K562 (cell line): ENCODE measurements around the gene UVRAG. TPM values are rescaled to one million over a fixed set of nuclear protein-coding genes. Genes with fewer than 3 reads are reported as not detected.

ENCODE experiments used
- ATAC-seq: fragments of 200-7000 bp; cut with Tn5 transposase; 3 replicates; pipeline ENCODE4 v1.9.1; 2020; ENCODE audit warnings: moderate library complexity
- BruUV-seq: library from RNA; stranded (reverse); fragments of 400-500 nt; replicated peaks from 2 replicates; lab custom pipeline; 2021; lab: Mats Ljungman, UMichigan
- CTCF ChIA-PET: fragments of 300-600 bp; formaldehyde crosslinking; extraction: SDS; loops from one replicate; lab custom pipeline; 2021; ENCODE audit warnings: low intra/inter-chr PET ratio; lab: Yijun Ruan, JAX
- POLR2A ChIA-PET: fragments of 300-600, 350-650 bp; sonication (Branson Sonifier 250); formaldehyde crosslinking; extraction: SDS; loops from one replicate; lab custom pipeline; 2021; ENCODE audit warnings: antibody characterized with exemption, inconsistent platforms; lab: Yijun Ruan, JAX
- DNase-seq, 4 experiments: peaks; one replicate each; pipeline versions ENCODE4 v3.0.0 to v3.0.0-alpha.2; 2011 to 2018; ENCODE audit warnings: low spot score in 3 of 4, mixed read lengths in 3 of 4; ENCODE audit errors: extremely low read depth in 1 of 4
- FAIRE-seq: peaks from 2 replicates; lab custom pipeline; 2011; peaks lifted over from hg19 to GRCh38; lab: Jason Lieb, UNC
- H2AFZ ChIP-seq: 2 replicates; pipeline ENCODE4 v1.6.0; 2011; ENCODE audit warnings: low read depth, low read length, control low read depth, inconsistent platforms
- H3K27ac ChIP-seq: fragments of 200-600 bp; 3 replicates; pipeline ENCODE4 v1.8.0; 2011; ENCODE audit warnings: low read depth, mild to moderate bottlenecking, control low read depth, inconsistent platforms, low read length, moderate library complexity, mixed read lengths; ENCODE audit errors: extremely low read depth
- H3K27me3 ChIP-seq, 2 experiments: fragments of 300-600 bp in 1 of 2; 2 replicates in 1 of 2; 3 replicates in 1 of 2; pipeline versions ENCODE4 v1.6.0 to v1.8.0; 2011; ENCODE audit warnings: inconsistent platforms in 2 of 2, low read length in 2 of 2, mild to moderate bottlenecking in 1 of 2, mixed read lengths in 1 of 2, moderate library complexity in 1 of 2; ENCODE audit not compliant: control insufficient read depth in 2 of 2, insufficient read depth in 2 of 2
- H3K36me3 ChIP-seq: fragments of 300-600 bp; 3 replicates; pipeline ENCODE4 v1.8.0; 2011; ENCODE audit warnings: mild to moderate bottlenecking, low read length, inconsistent platforms; ENCODE audit not compliant: control insufficient read depth, insufficient read depth
- H3K4me1 ChIP-seq, 2 experiments: fragments of 200-600 bp in 1 of 2; replicated peaks in 1 of 2; 2 replicates in 1 of 2; 3 replicates in 1 of 2; pipeline versions ENCODE4 v1.5.1 to v1.8.0; 2011; ENCODE audit warnings: inconsistent platforms in 2 of 2, low read length in 2 of 2, mild to moderate bottlenecking in 1 of 2, mixed read lengths in 1 of 2, moderate library complexity in 1 of 2; ENCODE audit not compliant: control insufficient read depth in 2 of 2, insufficient read depth in 2 of 2
- H3K4me2 ChIP-seq: 2 replicates; pipeline ENCODE4 v1.6.1; 2011; ENCODE audit warnings: low read length, control low read depth, inconsistent platforms, mixed read lengths; ENCODE audit not compliant: insufficient read depth
- H3K4me3 ChIP-seq: fragments of 200-600 bp; sonication (generic), shearing (Covaris generic); 2 replicates; pipeline ENCODE4 v1.5.1; 2016; ENCODE audit warnings: control low read depth, inconsistent platforms
- H3K79me2 ChIP-seq: fragments of 200-600 bp; 3 replicates; pipeline ENCODE4 v1.8.0; 2011; ENCODE audit warnings: low read length, inconsistent platforms; ENCODE audit not compliant: control insufficient read depth, insufficient read depth
- H3K9ac ChIP-seq, 2 experiments: 2 replicates each; pipeline versions ENCODE4 v1.6.0 to v1.6.1; 2011; ENCODE audit warnings: low read depth in 2 of 2, low read length in 2 of 2, control low read depth in 1 of 2, inconsistent platforms in 1 of 2, mild to moderate bottlenecking in 1 of 2, mixed read lengths in 1 of 2; ENCODE audit not compliant: insufficient read depth in 1 of 2
- H3K9me1 ChIP-seq: one replicate; pipeline ENCODE4 v1.6.0; 2011; ENCODE audit warnings: inconsistent platforms, mild to moderate bottlenecking, low read length, moderate library complexity; ENCODE audit not compliant: control insufficient read depth, insufficient read depth
- H3K9me3 ChIP-seq: replicated peaks from 2 replicates; pipeline ENCODE4 v1.5.1; 2011; ENCODE audit warnings: low read depth, low read length, inconsistent platforms; ENCODE audit not compliant: control insufficient read depth, insufficient read depth
- H4K20me1 ChIP-seq: replicated peaks from 2 replicates; pipeline ENCODE4 v1.6.1; 2011; ENCODE audit warnings: low read length, inconsistent platforms, mixed read lengths; ENCODE audit not compliant: control insufficient read depth, insufficient read depth
- C11orf30 ChIP-seq: fragments of 450-650 bp; IDR thresholded peaks from 2 replicates; pipeline ENCODE4 v1.6.1; 2016; ENCODE audit warnings: low read depth, mild to moderate bottlenecking
- GTF2E2 ChIP-seq: fragments of 200-800 bp; sonication (Bioruptor generic); IDR thresholded peaks from 2 replicates; pipeline ENCODE4 v1.6.1; 2016; ENCODE audit warnings: missing genetic modification characterization, missing compliant biosample characterization
- SP2 ChIP-seq: IDR thresholded peaks from 2 replicates; pipeline ENCODE4 v1.6.1; 2011; ENCODE audit warnings: mild to moderate bottlenecking, low read depth, low read length, moderate library complexity; ENCODE audit not compliant: poor library complexity, severe bottlenecking; ENCODE audit errors: extremely low read depth
- USF1 ChIP-seq: sonication (generic); formaldehyde crosslinking; IDR thresholded peaks from 2 replicates; pipeline ENCODE4 v1.9.0; 2022; ENCODE audit warnings: mild to moderate bottlenecking, missing genetic modification reagents
- ZFP36 ChIP-seq: fragments of 150-350 bp; IDR thresholded peaks from 2 replicates; pipeline ENCODE4 v1.6.1; 2018; ENCODE audit warnings: low read length, low read depth; ENCODE audit not compliant: partially characterized antibody
- ZNF316 ChIP-seq: fragments of 450-650 bp; IDR thresholded peaks from 2 replicates; pipeline ENCODE4 v1.6.1; 2016
- WGBS: fragments of 100-300 bp; shearing (Covaris generic); methylation state at CpG from one replicate; pipeline ENCODE4 v1.1.6; 2016; ENCODE audit warnings: low coverage, mixed read lengths; ENCODE audit not compliant: insufficient coverage; ENCODE audit errors: missing lambda C conversion rate; 5-methylcytosine and 5-hydroxymethylcytosine counted together
- in situ Hi-C: fragments of 300-500 bp; cut with MboI; formaldehyde crosslinking; loops from 4 replicates; pipeline ENCODE4 v1.15.0; 2018; ENCODE audit warnings: inconsistent platforms, mixed read lengths
- intact Hi-C: fragments of 100-400 bp; cut with micrococcal nuclease; formaldehyde crosslinking; loops from 2 replicates; pipeline ENCODE4 v1.14.2; 2022
- polyA plus RNA-seq, 8 experiments: library from polyadenylated mRNA; depleted of rRNA in 4 of 8; stranded (reverse) in 5 of 8; unstranded in 3 of 8; fragments of >200 nt; fragmentation: Nextera tagmentation in 2 of 8; fragmentation: Illumina TruSeq in 1 of 8; extraction: Ambion mirVana in 2 of 8; extraction: Trizol in 1 of 8; gene quantifications; 2 replicates each; pipeline versions ENCODE4 v1.2.1 to v1.2.3, GENCODE V29; 2011 to 2014; ENCODE audit warnings: inconsistent platforms in 1 of 8, missing spikeins in 1 of 8
- total RNA-seq, 7 experiments: library from RNA; depleted of rRNA in 6 of 7; stranded (reverse); fragments of >200 nt in 6 of 7; fragmentation: Illumina TruSeq in 2 of 7; extraction: Trizol in 2 of 7; gene quantifications; 2 replicates each; pipeline versions ENCODE4 v1.2.1 to v1.2.3, GENCODE V29; 2011 to 2021; ENCODE audit warnings: low replicate concordance in 1 of 7
- TF ChIP-seq, protein P1 (sequence below): sonication (generic); formaldehyde crosslinking; IDR thresholded peaks from 2 replicates; pipeline ENCODE4 v1.8.0; 2022; ENCODE audit warnings: mild to moderate bottlenecking, missing genetic modification reagents, borderline replicate concordance
- TF ChIP-seq, protein P2 (sequence below), 2 experiments: fragments of 450-650 bp; formaldehyde crosslinking in 1 of 2; IDR thresholded peaks; 2 replicates each; pipeline versions ENCODE4 v1.4.0 to v1.6.1; 2014 to 2020; ENCODE audit warnings: mild to moderate bottlenecking in 2 of 2, borderline replicate concordance in 1 of 2, low read depth in 1 of 2

The UVRAG gene
- total and polyA plus RNA-seq, 9 of the 15 experiments (the other 6 are each of a cell fraction or from before 2014, with no cell fraction given) = 3.1 to 17.8 (median 12.4) TPM

DNA sequence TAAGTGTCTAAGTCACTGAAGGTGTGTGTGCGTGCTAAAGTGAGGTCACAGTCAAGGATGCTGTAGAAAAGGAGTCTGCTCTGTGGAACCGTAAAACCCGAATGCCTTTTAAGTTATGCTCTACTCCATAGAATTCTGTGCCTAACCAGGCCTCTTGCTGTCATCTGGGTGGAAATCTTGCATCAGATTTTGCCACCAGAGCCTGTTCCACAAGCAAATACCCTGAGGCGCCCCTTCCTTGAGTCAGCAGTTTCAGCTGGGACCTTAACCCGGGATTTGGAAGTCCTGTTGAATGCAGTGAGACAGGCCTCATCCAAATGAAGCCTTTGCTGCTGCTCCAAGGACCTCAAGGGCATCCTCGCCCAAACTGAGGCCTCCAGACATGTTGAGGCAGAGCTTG lies 281.5 kb downstream of the UVRAG start:
- in situ Hi-C loops (no loop called here), intact Hi-C loops (no loop called here)
- Histone ChIP-seq H3K4me2 (no peak overlapping the region), H4K20me1 (no peaks in the 10 kb centered on the region), H3K36me3 (no peaks in the 10 kb centered on the region), H2AFZ (no peak overlapping the region), H3K27me3 (no peaks in the 10 kb centered on the region), H3K27ac (no peak overlapping the region), H3K9me1 (no peaks in the 10 kb centered on the region), H3K79me2 (no peaks in the 10 kb centered on the region), H3K4me1 (no peaks in the 10 kb centered on the region; a peak in 1 of 5 replicates), H3K9me3 (no peaks in the 10 kb centered on the region)
- no peak for DNase-seq
- ChIA-PET POLR2A (interaction anchor here (1.5 to 1.8 kb wide), 2 partner anchors 14 to 22 kb away, joined by 4 to 6 read pairs; no protein-coding TSS in a partner anchor), CTCF (no interaction called here)
- 76% methylated on average over 6 of the region's 6 CpGs for WGBS
- TF ChIP-seq C11orf30 = peak; percentile 45; the same call in 1 of the 2 replicates
- TF ChIP-seq SP2 = no peak
- TF ChIP-seq ZFP36 = no peak
- TF ChIP-seq USF1 (CRISPR knock-in tag) = no peak
- TF ChIP-seq, protein P1, sequence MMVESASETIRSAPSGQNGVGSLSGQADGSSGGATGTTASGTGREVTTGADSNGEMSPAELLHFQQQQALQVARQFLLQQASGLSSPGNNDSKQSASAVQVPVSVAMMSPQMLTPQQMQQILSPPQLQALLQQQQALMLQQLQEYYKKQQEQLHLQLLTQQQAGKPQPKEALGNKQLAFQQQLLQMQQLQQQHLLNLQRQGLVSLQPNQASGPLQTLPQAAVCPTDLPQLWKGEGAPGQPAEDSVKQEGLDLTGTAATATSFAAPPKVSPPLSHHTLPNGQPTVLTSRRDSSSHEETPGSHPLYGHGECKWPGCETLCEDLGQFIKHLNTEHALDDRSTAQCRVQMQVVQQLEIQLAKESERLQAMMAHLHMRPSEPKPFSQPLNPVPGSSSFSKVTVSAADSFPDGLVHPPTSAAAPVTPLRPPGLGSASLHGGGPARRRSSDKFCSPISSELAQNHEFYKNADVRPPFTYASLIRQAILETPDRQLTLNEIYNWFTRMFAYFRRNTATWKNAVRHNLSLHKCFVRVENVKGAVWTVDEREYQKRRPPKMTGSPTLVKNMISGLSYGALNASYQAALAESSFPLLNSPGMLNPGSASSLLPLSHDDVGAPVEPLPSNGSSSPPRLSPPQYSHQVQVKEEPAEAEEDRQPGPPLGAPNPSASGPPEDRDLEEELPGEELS (CRISPR knock-in tag) = no peak
- TF ChIP-seq, protein P2, sequence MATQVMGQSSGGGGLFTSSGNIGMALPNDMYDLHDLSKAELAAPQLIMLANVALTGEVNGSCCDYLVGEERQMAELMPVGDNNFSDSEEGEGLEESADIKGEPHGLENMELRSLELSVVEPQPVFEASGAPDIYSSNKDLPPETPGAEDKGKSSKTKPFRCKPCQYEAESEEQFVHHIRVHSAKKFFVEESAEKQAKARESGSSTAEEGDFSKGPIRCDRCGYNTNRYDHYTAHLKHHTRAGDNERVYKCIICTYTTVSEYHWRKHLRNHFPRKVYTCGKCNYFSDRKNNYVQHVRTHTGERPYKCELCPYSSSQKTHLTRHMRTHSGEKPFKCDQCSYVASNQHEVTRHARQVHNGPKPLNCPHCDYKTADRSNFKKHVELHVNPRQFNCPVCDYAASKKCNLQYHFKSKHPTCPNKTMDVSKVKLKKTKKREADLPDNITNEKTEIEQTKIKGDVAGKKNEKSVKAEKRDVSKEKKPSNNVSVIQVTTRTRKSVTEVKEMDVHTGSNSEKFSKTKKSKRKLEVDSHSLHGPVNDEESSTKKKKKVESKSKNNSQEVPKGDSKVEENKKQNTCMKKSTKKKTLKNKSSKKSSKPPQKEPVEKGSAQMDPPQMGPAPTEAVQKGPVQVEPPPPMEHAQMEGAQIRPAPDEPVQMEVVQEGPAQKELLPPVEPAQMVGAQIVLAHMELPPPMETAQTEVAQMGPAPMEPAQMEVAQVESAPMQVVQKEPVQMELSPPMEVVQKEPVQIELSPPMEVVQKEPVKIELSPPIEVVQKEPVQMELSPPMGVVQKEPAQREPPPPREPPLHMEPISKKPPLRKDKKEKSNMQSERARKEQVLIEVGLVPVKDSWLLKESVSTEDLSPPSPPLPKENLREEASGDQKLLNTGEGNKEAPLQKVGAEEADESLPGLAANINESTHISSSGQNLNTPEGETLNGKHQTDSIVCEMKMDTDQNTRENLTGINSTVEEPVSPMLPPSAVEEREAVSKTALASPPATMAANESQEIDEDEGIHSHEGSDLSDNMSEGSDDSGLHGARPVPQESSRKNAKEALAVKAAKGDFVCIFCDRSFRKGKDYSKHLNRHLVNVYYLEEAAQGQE (IDR thresholded peaks at IDR 0.05; ENCODE audit: borderline replicate concordance) = no peak
- TF ChIP-seq, protein P2 (CRISPR knock-in tag; IDR thresholded peaks at IDR 0.05; ENCODE audit: low read depth) = no peak
- peak; percentile 29; the same call in 1 of the 2 replicates for TF ChIP-seq ZNF316
- TF ChIP-seq GTF2E2 = no peak
- TF ChIP-seq, all 486 proteins: peak for 2
- ATAC-seq (no peak), FAIRE-seq (no peak)
- no TSS peak for BruUV-seq
- Histone ChIP-seq H3K9ac (no peak overlapping the region), H3K4me3 (no peak overlapping the region)
